ENCODE measurements around the gene NEU2.
"Not testable (repeated sequence)": the region's sequence is repeated elsewhere in the genome, so short reads cannot be mapped to it uniquely, and the experiment has no call there.

Gene NEU2

GRCh38 chr2:233010569-233011267, 21.8 kb upstream of the NEU2 start:
- no peak for DNase-seq (ENCODE audit: low read depth, low spot score)

GRCh38 chr2:233011268-233011650, 21.2 kb upstream of the NEU2 start:
- no peak for DNase-seq (ENCODE audit: low read depth, low spot score)

- no peak for DNase-seq (ENCODE audit: low read depth, low spot score)
These were observed 20.8 kb upstream of the NEU2 start for GRCh38 chr2:233011702-233012131.

- DNase-seq (ENCODE audit: low read depth, low spot score): no peak
These were observed 20.0 kb upstream of the NEU2 start for GRCh38 chr2:233012301-233012971.

GRCh38 chr2:233013027-233013461, 19.4 kb upstream of the NEU2 start, which contains the start of gene NGEF:
Gene NGEF (minus strand): TSS chr2:233013256. CDS start chr2:232974890, 38,366 bp downstream.
- DNase-seq (ENCODE audit: low read depth, low spot score): no peak

- DNase-seq (ENCODE audit: low read depth, low spot score): no peak
These were observed 18.8 kb upstream of the NEU2 start for GRCh38 chr2:233013650-233014049.

GRCh38 chr2:233015019-233015645, 17.3 kb upstream of the NEU2 start:
- DNase-seq (ENCODE audit: low read depth, low spot score): no peak

- DNase-seq (ENCODE audit: low read depth, low spot score): no peak
These were observed 14.5 kb upstream of the NEU2 start for GRCh38 chr2:233017947-233018346.

GRCh38 chr2:233019610-233020009, 12.9 kb upstream of the NEU2 start:
- DNase-seq (ENCODE audit: low read depth, low spot score): not testable (repeated sequence)

- DNase-seq (ENCODE audit: low read depth, low spot score): no peak
These were observed 12.0 kb upstream of the NEU2 start for GRCh38 chr2:233020454-233020853.

- DNase-seq (ENCODE audit: low read depth, low spot score): no peak
These were observed 10.7 kb upstream of the NEU2 start for GRCh38 chr2:233021771-233022170.

GRCh38 chr2:233022561-233022960, 9.9 kb upstream of the NEU2 start:
- no peak for DNase-seq (ENCODE audit: low read depth, low spot score)

GRCh38 chr2:233023007-233023760, 9.3 kb upstream of the NEU2 start:
- DNase-seq (ENCODE audit: low read depth, low spot score): no peak

GRCh38 chr2:233023761-233024410, 8.6 kb upstream of the NEU2 start:
- no peak for DNase-seq (ENCODE audit: low read depth, low spot score)

- DNase-seq (ENCODE audit: low read depth, low spot score): no peak
These were observed 6.8 kb upstream of the NEU2 start for GRCh38 chr2:233025706-233026105.

- DNase-seq (ENCODE audit: low read depth, low spot score): no peak
These were observed 6.2 kb upstream of the NEU2 start for GRCh38 chr2:233026198-233026813.

GRCh38 chr2:233029321-233029720, 3.2 kb upstream of the NEU2 start:
- no peak for DNase-seq (ENCODE audit: low read depth, low spot score)

- no peak for DNase-seq (ENCODE audit: low read depth, low spot score)
These were observed 644 bp upstream of the NEU2 start for GRCh38 chr2:233031556-233032500.

- DNase-seq (ENCODE audit: low read depth, low spot score): no peak
These were observed 1.2 kb downstream of the NEU2 start for GRCh38 chr2:233033672-233034071.

Data from activated naive CD8-positive, alpha-beta T cell treated with anti-CD3 and anti-CD28 coated beads, Interleukin-2, amount 50 U/mL, for 16 hours (primary cell).